NCI-H1048 (cell line): ENCODE data around the gene TEX54.

Experiments
- DNase-seq: peaks from one replicate; lab custom pipeline; 2025; lab: John Stamatoyannopoulos, UW

Gene TEX54

GRCh38 chr11:62787005-62787759, 45.5 kb downstream of the TEX54 start, which contains the start of gene TMEM179B:
TSS of gene TMEM179B (plus strand) at chr11:62787402. CDS start at chr11:62787432, 30 bp downstream.
- peak; percentile 97 for DNase-seq

DNA sequence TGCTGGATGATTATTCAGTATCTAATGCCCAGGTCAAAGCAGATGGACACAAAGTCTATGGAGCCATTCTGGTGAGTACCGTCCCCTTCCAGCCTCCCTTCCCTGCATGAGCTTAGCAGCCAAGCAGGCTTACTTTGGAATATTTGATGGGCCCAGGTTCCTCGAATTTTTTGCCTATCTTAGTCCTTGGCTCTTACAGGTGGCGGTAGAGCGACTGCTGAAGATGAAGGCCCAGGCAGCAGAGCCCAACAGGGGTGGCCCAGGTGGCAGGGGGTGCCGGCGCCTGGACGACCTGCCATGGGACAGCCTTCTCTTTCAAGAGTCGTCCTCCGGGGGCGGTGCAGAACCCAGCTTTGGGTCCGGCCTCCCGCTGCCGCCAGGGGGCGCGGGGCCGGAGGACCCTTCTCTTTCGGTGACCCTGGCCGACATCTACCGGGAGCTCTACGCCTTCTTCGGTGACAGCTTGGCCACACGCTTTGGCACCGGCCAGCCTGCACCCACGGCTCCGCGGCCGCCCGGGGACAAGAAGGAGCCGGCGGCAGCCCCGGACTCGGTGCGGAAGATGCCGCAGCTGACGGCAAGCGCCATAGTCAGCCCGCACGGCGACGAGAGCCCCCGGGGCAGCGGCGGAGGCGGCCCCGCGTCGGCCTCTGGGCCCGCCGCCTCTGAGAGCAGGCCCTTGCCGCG, 46.2 kb downstream of the TEX54 start:
- DNase-seq: peak; percentile 43

- DNase-seq: no peak
Measured at GRCh38 chr11:62782753-62783152, 49.9 kb downstream of the TEX54 start.
